Stimulated activated naive CD4-positive, alpha-beta T cell treated with Interleukin-2 at 50 U/mL for 16 hours (primary cell): ENCODE data around the gene MYH14.
A peak's percentile ranks its signal among the peaks of the same experiment; 100 is the strongest.
"Not testable (repeated sequence)": the region's sequence is repeated elsewhere in the genome, so short reads cannot be mapped to it uniquely, and the experiment has no call there.

Experiments
- DNase-seq: peaks from one replicate; lab custom pipeline; 2025; lab: John Stamatoyannopoulos, UW

Gene MYH14

DNA sequence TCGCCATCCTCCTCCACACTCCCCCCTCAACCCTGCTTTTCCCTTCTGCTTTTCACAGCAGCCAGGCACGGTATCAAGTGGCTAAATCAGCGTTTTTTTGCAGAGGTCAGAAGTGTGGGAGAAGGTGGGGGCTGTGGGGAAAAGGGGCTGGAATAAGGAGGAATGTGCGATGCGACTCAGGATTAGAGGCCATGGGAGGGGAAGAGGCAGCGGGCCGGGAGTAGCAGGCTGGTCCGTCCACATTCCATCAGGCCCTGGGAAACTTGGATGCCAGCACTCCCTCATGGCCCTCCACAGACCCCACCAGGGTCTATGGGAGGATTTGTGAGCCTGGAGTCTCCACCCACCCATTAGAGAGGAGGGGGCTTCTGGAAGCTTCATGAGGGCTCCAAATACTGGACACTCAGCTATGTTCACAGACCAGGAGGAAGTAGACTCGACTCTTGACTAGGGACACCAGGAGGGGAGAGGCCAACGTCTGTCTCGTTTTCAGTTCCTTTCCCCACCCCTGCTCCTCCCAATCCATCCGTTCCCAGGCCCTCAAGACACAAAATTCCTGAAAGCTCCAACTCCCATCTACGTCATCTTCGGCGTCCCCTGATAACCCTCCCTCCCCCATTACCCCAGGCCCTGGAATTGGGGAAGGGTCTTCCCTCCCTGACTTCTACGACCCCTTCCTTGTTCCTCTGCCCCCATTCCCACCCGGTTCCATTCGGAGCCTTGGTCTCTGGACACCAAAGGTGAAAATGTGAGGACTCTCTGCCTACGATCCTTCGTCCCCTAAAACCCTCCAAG is 129.0 kb downstream of the MYH14 start:
- DNase-seq: no peak

DNA sequence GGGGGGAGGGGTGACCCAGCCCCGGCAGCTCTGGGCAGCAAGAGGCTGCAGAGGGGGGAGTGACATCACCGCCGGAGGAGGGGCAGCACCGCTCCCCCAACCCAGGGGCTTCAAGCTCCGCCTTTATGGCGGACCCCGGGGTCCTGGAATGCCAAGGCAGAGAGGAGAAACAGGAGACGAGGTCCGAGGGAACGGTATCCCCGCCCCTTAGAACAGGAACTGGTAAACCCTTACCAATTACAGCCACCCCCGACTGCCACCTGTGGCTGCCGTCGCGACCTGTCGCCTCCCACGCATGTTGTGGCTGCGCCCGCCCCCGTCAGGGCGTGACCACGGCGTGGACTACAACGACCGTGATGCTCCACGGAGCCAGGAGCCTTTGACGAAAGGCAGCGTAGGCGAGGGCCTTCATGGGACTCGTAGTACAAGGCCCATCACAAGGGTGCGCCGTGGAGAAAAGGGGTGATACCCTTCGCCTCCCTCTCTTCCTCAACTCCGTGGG is 129.9 kb downstream of the MYH14 start:
- DNase-seq: peak; percentile 88

DNA sequence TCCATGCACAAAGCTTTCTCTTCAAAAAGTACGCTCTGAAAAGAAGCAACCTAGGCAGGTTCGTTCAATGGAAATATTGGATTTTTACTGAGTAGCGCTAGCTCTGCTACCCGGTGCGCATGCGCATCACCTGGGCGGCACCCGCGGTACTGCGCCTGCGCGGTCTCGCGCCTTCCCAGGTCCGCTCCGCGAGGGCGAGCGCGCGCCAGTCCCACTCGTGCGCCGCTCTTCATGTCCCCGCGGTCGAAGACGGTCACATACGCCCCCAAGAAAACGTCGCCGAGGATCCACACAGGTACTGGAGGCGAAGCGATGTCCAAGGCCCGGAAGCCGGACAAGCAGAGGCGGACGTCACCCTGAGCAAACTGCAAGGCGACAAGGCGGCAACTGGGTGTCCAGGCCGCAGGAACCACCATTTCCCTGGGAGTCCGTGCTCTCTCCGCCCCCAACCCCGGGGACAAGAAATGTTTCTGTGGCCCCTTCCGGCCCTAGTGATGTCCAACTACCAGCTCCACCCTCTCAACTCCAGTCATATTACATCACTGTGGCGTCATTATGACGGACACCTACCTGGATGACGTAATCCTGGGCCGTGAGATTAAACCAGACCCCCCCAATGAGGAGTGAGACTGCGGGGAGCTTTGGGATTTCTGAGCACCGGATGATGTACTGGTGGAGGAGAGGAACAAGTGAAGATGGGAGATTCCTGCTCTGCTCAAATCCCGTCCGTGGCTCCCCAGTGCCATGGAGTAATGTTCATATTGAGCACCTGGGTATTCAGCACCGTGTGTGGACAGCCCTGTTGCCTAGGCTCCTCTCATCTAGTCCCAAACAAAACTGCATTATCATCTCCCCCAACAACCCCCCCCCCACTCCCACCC is 130.6 kb downstream of the MYH14 start:
- peak; percentile 76 for DNase-seq

DNA sequence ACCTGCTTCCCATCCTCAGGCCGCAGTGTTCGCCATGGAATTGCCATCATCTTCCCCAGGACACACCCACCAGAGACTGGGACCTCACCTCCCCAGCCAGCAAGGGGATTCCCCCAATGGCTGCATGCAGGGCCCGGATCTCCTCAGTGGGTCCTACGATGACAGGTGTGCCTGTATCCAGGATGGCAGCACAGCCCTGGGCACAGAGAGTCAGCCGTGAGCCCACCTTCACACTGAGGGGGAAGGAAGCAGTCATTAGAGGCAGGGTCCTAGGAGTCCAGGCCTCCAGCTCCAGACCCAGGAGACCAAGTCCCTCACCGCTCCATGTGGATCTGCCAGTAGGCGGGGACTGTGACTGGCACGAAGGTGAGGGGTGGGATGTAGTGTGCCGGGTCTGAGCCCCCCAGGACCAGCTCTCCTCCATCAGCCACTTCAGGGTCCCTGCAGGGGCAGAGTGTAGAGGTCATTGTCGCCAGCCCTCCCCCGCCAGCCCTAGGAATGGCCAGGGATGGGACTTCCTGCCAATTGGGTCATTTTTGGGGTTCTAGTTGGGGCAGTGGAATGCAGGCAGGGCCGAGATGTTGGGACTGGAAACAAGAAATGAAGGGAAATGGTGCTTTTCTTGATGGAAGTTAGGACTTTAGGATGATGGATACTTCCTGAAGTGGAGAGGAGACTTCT is 131.5 kb downstream of the MYH14 start:
- no peak for DNase-seq

DNA sequence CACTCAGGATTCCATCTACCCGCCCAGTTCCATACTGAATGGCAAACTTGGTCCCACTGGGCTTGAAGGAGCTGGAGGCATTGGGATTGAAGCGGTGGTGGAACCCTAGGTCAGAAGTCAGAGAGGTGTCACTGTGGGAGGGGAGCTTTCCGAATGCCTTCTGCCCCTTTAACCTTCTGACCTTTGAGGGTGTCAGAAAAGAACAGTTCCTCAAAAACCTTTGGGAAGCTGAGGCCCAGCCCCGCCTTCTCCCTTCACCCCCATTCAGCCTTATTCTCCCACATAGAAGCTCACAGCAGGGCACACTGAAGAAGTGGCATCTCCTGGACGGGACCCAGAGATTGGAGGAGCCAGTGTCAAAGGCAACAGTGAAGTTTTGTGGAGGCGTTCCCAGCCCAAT is 133.6 kb downstream of the MYH14 start:
- DNase-seq: not testable (repeated sequence)

DNA sequence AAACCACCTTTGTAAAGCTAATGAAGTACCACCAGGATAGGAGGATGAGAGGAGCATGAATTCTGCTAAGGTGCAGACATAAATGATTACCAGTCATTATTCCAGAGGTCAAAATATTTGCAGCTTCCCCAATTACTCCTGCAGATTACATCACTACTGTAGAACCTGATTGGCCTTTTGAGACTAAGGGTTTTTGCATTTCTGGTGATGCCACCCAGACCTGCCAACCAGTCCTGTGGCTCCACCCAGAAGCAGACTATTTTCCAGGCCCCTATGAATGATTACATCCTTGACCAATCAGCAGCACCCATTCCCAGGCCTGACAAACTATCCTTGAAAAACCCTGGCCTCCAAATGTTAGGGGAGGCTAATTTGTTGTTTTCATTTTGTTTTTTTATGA is 136.9 kb downstream of the MYH14 start:
- DNase-seq: no peak

DNA sequence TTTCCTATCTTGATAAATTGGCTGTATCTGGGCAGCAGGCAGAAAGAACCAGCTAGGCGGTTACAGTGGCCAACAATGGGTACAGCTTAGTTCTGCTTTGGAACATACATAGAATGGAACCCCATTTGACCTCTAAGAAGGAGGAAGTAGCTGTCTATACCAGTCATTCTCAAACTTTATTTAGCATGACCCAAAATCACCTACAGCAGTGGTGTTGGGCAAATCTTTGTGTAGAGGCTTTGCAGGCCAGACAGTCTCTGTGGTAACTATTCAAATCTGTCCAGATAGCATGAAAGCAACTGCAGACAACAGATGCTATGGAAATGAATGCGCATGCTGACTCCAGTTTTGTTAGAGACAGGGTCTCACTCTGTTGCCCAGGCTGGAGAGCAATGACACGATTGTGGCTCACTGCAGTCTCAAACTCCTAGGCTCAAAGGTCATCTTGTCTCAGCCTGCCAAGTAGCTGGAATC is 137.7 kb downstream of the MYH14 start:
- no peak for DNase-seq

DNA sequence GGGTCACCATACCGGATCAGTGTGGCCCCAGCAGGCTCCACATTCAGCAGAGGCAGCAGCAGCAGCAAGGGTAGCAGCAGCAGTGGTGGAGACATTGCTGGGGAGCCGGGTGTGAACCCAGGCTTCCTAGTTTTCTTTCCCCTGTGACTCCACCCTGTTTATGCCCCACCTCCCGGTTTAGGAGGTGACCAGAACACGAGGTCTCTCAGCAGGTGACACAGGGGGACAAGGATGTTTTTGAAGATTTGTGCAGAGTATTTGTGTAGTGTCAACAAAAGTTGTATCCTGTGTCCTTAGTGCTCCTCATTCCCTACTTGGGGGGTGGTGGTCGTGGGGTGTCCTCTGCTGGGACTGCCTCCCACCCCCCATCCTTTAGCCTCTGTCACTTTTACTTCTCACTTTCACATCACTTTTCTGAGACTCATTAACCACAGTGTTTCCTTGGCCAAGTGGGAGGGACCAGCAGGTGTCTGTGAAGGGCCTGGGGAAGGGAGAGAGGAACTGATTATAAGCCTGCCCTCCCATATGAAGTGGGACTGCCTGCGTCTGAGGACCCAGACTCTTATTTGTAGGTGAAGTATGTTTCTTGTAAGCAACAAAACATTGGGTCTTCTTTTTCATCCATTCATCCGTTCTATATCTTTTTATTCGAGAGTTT is 141.4 kb downstream of the MYH14 start:
- no peak for DNase-seq

DNA sequence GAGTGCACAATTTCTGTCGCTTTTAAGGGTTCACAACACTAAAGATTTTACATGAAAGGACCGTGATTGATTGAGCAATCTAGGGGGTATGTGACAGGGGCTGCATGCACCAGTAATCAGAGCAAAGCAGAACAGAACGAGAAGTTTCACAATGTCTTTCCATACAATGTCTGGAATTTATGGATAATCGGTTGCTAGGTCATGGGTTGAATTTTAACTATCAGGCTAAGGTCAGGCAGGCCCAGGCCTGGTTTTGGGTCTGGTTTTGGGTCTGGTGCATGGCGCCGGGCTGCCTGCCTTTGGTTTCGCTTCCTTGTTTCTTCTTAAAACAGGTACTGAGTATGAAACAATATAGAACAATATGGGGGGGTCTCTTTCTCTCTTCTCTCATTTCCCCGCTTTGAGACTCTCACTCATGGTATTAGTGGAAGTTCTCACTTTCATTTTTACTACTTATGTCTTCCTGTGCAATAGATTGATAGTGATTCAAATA is 143.7 kb downstream of the MYH14 start:
- peak; percentile 22 for DNase-seq

DNA sequence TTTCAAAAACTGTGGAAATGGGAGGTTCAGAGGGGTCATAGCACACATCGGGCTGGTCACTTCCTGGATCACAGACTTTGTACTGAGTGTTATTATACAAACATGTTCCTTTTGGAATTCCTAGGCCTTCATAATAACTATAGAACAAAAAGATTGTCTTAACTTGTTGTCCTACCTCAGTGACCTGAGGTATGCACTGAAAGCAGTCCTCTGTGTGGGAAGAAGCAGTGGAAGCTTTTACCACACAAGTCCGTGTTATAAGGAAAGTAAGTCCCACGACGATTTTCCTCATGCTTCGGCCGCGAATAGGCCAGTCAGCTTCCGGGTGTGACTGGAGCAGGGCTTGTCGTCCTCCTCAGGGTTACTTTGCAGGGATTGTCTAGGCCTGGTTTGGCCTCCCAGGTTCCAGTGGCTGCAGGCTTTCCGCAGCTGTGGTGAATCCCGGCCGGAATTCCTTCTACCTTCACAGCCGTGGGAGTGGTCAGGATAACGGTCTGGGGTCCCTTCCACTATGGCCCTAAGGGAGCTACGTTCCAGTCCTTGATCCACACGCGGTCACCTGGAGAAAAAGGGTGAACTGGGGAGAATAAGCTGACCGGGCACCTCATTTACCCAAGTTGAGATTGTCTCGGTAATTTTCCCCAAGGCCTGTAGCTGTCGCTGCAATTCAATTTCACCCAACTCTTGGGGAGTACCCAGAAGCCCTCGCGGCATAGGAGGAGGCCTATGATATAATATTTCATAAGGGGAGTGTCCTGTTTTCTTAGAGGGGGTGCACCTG is 146.0 kb downstream of the MYH14 start:
- DNase-seq: no peak

DNA sequence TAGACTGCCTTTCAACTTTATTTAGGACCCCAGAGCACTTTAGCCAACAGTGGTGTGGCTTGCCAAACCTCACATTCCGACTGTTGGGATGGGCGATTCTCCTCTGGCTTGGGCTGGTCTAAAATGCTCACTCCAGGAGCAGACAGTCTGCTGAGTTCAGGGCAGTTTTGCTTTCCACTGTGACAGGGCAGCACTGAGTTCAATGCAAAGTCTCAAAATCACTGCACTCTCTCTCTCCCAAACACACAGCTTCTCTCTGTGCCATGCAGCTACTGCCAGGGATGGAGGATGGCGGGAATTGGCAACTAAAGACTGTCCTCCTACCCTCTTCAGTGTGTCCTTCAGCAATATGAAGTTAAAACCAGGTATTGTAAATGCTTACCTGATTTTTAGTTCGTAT is 148.8 kb downstream of the MYH14 start:
- DNase-seq: no peak

DNA sequence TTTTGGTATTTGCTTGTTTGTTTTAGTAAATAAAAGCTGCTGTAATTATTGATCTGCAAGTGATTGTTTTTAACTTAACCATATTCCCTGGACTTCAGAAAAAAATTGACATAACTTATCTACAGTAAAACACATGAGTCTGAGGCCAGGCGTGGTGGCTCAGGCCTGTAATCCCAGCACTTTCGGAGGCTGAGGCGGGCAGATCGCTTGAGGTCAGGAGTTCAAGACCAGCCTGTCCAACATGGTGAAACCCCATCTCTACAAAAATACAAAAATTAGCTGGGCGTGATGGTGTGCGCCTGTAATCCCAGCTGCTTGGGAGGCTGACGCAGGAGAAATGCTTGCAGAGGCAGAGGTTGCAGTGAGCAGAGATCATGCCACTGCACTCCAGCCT is 150.1 kb downstream of the MYH14 start:
- not testable (repeated sequence) for DNase-seq

DNA sequence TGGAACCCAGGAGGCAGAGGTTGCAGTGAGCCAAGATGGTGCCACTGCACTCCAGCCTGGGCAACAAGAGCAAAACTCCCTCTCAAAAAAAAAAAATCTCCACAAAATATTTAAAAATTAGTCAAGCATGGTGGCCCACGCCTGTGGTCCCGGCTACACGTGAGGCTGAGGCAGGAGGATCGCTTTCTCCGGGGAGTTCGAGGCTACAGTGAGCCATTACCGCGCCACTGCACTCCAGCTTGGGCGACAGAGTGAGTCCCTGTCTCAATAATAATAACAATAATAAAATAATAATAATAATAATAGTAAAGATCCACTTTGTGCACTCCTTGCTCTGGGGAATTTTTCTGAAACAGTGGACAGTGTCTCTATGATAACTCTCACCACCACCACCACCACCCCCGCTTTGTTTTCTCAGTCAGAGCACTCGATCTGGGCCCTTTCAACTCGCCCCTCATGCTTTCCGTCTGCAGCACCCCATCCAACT is 153.3 kb downstream of the MYH14 start:
- no peak for DNase-seq

DNA sequence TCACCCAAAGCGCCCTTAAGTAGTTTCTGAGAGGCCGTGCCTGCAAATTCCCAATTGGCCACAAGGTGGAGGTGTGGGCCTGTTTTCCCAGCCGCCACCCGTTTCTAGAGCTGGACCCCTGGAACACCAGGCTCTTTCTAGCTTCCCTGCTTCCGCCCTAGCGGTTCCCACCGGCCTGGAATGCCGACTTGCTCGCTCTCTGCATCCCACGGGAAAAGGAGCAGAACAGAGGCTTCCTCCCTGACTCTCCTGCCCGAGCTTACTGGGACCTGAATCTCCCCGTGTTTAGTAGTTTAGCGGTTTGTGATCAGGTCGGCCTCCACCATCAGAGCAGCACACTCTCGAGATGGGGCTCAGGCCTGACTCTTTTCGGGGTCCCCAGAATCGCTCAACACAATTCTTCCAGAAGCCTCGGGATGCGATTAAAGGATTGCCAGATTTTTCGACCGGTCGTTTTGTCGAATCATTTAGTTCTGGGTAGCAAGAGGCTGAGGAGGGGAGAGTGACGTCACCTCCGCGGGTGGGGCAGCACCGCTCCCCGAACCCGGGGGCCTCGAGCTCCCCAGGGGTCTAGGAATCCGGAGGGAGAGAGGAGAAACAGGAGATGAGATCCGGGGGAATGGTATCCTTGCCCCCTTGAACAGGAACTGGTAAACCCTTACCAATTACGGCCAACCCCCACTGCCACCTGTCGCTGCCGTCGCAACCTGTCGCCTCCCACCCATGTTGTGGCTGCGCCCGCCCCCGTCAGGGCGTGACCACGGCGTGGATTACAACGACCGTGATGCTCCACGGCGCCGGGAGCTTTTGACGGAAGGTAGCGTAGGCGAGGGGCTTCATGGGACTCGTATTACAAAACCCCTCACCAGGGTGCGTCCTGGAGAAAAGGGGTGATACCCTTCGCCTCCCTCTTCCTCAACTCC is 154.0 kb downstream of the MYH14 start:
- DNase-seq: peak; percentile 79

DNA sequence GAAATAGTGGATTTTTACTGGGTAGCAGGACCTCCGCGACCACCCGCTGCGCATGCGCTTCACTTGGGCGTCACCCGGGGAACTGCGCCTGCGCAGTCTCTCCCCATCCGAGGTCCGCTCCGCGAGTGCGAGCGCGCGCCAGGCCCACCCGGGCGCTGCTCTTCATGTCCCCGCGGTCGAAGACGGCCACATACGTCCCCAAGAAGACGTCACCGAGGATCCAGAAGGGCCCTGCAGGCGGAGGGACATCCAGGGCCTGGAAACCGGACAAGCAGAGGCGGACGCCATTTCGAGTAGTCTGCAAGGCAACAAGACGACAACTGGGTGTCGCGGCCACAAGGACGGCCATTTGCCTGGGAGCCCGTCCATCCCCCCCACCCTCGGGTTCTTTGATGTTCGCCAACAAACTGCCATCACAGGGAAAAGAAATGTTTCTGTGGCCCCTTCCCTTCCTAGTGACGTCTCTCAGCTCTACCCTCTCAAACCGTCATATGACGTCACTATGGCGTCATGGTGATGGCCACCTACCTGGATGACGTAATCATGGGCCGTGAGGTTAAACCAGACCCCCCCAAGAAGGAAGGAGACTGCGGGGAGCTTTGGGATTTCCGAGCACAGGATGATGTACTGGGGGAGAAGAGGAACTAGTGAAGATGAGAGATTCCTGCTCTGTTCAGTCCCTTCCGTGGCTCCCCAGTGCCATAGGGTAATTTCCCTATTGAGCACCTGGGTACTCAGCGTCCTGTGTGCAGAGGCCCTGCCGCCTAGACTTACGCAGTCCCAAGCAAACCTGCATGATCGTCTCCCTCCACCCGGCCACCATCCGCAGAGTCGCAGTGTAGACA is 155.3 kb downstream of the MYH14 start:
- DNase-seq: peak; percentile 65

DNA sequence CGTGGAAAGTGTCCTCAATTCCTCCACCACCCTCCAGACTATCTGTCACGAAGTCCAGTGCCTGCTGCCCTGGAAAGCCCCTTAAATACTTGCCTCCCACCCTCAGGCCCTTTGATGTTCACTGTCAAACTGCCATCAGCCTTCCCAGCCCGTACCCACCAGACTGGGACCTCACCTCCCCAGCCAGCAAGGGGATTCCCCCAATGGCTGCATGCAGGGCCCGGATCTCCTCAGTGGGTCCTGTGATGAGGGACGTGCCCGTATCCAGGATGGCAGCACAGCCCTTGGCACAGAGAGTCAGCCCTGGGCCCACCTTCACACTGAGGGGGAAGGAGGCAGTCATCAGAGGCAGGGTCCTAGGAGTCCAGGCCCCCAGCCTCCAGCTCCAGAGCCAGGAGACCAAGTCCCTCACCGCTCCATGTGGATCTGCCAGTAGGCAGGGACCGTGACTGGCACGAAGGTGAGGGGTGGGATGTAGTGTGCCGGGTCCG is 156.0 kb downstream of the MYH14 start:
- DNase-seq: no peak
